IPS DF 6.9 (cell line): Measurements from ENCODE around the gene CORO2B.

Experiments
- DNase-seq: peaks from one replicate; pipeline ENCODE4 v3.0.0-alpha.2; 2013; ENCODE audit warnings: low read depth, low spot score
- H3K27ac ChIP-seq: one replicate; pipeline ENCODE4 v1.5.1; 2013; ENCODE audit warnings: low read length, control low read depth
- H3K27me3 ChIP-seq: 2 replicates; pipeline ENCODE4 v1.6.1; 2013; ENCODE audit warnings: mild to moderate bottlenecking, low read length; ENCODE audit not compliant: control insufficient read depth, insufficient read depth
- H3K36me3 ChIP-seq: 2 replicates; pipeline ENCODE4 v1.6.1; 2013; ENCODE audit warnings: low read length; ENCODE audit not compliant: control insufficient read depth, insufficient read depth
- H3K4me1 ChIP-seq: 2 replicates; pipeline ENCODE4 v1.6.1; 2013; ENCODE audit warnings: low read length; ENCODE audit not compliant: control insufficient read depth, insufficient read depth
- H3K4me3 ChIP-seq: 2 replicates; pipeline ENCODE4 v1.5.1; 2013; ENCODE audit warnings: mild to moderate bottlenecking, low read length
- H3K9me3 ChIP-seq: 2 replicates; pipeline ENCODE4 v1.6.1; 2013; ENCODE audit warnings: low read length, inconsistent platforms; ENCODE audit not compliant: control insufficient read depth, insufficient read depth
- WGBS: extraction: QIAGEN DNeasy Blood & Tissue Kit; methylation state at CpG from one replicate; pipeline ENCODE4 v1.1.7; 2013; ENCODE audit warnings: mixed read lengths, missing lambda C conversion rate; ENCODE audit not compliant: insufficient read length, insufficient coverage; 5-methylcytosine and 5-hydroxymethylcytosine counted together

CORO2B gene

GRCh38 chr15:68729789-68730411, 151.1 kb downstream of the CORO2B start:
- Histone ChIP-seq H3K27me3 (no peaks in the 10 kb centered on the region), H3K9me3 (no peaks in the 10 kb centered on the region), H3K36me3 (no peaks in the 10 kb centered on the region), H3K27ac (no peak overlapping the region), H3K4me3 (no peak overlapping the region), H3K4me1 (no peaks in the 10 kb centered on the region)
- no peak for DNase-seq
- no CpG with 5 or more reads among the region's 8 CpGs for WGBS

DNA sequence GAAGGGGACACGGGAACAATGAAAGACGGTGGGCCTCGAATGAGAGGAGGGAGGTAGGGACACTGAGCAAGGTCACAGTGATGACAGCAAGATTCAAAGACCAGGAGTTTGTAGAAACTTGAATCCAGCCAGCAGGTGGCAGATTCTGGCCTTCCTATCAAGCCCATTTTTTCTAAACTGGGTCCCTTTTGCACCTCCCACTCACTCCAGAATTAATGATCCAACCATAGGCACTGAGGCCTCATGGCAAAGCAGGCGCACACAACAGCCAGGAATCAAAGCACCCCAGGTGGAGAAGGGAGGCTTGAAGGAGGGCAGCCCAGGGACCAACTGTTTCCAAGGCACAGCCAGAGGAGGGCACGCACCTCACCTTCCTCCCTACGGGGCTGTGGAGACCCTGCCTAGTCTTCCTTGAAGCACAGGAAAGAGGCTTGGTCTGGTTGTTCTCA, 151.7 kb downstream of the CORO2B start:
- no CpG with 5 or more reads among the region's 6 CpGs for WGBS
- peak; percentile 31 for DNase-seq
- Histone ChIP-seq H3K4me3 (no peak overlapping the region), H3K4me1 (no peaks in the 10 kb centered on the region), H3K9me3 (no peaks in the 10 kb centered on the region), H3K27me3 (no peaks in the 10 kb centered on the region), H3K27ac (no peak overlapping the region), H3K36me3 (no peaks in the 10 kb centered on the region)

DNA sequence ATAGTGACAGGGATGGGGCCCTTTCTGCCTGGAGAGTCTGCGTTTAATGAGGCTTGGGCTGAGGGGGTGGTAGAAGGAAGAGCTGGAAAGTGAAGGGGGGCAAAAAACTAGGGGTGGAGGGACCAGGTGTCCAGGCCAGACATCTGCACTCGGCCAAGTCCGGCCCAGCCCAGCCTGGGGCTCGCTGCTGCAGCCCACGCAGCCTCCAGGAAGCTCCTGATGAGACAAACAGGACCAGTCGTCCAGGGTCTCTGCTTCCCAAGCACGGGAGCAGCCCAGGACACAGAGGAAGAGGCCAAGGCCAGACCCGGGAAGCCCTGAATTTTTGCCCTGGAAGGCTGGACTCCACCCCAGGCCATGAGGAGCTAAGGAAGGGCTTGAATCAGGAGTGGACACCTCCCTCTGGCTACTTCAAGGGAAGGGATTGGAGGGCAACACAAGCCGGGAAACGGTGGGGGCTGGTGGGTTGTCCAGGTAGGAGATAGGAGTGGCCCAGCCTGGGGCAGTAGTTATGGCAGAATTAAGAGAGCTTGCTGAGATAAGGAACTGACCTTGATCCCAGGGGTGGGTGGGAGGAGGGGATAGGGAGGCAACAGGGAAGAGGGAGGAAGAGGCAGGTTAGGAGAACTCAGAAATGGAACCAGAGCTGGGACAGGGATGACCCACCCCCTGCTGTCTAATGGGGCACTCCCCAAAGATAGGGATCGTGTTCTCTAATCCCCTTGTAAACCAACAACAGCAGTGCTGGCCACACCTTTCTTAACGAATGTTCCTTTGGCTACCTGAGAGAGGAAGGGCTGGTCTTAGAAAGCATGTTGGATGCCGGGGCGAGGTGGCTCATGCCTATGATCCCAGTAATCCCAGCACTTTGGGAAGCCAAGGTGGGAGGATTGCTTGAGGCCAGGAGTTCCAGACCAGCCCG, 152.4 kb downstream of the CORO2B start:
- H3K27ac ChIP-seq, result no peak overlapping the region
- no peaks in the 10 kb centered on the region for H3K9me3 ChIP-seq
- no peaks in the 10 kb centered on the region for H3K27me3 ChIP-seq
- WGBS, result no CpG with 5 or more reads among the region's 15 CpGs
- DNase-seq, result no peak
- no peaks in the 10 kb centered on the region for H3K36me3 ChIP-seq
- H3K4me1 ChIP-seq, result no peaks in the 10 kb centered on the region
- no peak overlapping the region; the same call in 1 of the 2 replicates for H3K4me3 ChIP-seq

DNA sequence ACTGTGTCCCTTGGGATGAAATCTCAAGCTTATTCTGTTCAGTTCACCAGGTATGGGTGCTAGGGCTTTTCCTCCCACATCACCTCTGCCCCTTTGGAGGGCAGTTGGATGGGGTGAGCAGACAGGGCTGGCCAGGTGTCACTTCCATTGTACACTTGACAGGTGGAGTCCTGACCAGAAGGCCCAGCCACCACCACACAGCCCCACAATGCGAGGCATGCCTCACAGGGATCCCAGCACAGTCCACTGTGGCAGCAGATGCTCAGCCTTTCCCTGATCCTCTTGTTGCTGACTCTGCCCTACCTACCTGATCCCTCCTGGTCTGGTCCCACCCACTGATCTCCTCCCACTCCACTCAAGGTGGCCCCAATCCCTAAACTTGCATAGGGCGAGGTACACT, 153.7 kb downstream of the CORO2B start:
- DNase-seq, result no peak
- H3K9me3 ChIP-seq, result no peaks in the 10 kb centered on the region
- no peaks in the 10 kb centered on the region for H3K27me3 ChIP-seq
- H3K36me3 ChIP-seq, result no peaks in the 10 kb centered on the region
- no CpG with 5 or more reads among the region's 2 CpGs for WGBS
- no peaks in the 10 kb centered on the region for H3K4me1 ChIP-seq
- H3K27ac ChIP-seq, result no peak overlapping the region
- no peak overlapping the region for H3K4me3 ChIP-seq

DNA sequence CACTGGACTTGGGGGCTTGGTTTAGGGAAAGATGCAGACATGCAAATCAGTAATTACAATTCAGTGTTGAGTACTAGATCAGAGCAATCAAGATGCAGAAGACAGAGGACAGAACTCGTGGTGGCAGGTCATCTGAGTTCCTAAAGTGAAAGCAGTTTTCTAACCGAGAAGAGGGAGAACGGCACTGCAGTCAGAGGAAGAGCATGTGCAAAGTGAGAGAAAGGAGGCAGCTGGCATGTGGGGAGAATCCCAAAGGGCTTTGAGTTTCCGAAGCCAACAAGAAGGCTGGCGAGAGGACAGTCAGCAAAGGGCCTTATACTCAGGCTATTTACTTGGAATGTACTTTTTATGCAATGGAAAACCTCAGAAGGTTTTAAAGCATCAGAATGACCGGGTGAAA, 154.9 kb downstream of the CORO2B start:
- Histone ChIP-seq H3K36me3 (no peaks in the 10 kb centered on the region), H3K9me3 (no peaks in the 10 kb centered on the region), H3K4me1 (no peaks in the 10 kb centered on the region), H3K27ac (no peak overlapping the region), H3K4me3 (no peak overlapping the region), H3K27me3 (no peaks in the 10 kb centered on the region)
- no peak for DNase-seq
- WGBS, result no CpG with 5 or more reads among the region's 6 CpGs

DNA sequence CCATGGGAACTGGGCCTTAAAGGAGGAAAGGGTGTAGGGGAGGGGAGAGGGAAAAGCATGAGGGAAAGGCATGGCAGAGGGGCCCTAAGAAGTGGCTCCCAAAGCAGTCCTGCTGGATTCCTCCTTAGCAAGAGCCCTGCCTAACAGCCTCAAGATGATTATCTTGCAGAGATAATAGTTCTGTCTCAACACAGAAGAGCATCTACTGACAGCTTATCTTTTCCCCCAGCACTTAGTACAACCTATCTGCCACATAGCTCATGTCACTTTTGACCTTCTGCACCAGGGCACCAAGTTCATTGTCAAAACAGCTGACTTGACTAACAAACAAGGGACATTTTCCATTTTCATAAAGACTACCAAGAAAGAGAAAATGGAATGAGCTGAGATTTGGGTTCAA, 155.6 kb downstream of the CORO2B start:
- Histone ChIP-seq H3K36me3 (no peaks in the 10 kb centered on the region), H3K4me1 (no peaks in the 10 kb centered on the region), H3K27me3 (no peaks in the 10 kb centered on the region), H3K4me3 (no peak overlapping the region), H3K27ac (no peak overlapping the region), H3K9me3 (no peaks in the 10 kb centered on the region)
- no peak for DNase-seq

DNA sequence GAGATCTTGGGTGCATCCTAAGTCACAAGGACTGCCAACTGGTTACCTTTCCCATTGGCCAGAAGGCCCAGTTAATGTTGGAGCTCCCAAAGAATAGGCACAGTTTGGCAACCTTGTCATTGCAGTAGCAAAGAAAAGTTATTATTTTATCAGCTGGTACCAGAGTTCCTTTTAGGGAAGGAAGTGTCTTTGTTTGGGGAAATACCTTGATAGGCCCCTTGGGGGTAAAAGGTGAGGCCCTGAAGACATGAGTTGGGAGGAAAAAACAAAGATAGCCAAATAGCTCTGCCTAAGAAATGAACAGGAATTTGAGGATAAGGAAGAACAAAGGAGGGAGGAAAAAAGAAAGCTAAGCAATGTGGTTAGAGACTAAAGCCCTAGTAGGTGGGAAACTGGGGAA, 156.1 kb downstream of the CORO2B start:
- DNase-seq, result no peak
- Histone ChIP-seq H3K4me3 (no peak overlapping the region), H3K27ac (no peak overlapping the region), H3K36me3 (no peaks in the 10 kb centered on the region), H3K27me3 (no peaks in the 10 kb centered on the region), H3K9me3 (no peaks in the 10 kb centered on the region), H3K4me1 (no peaks in the 10 kb centered on the region)

- no peaks in the 10 kb centered on the region for H3K9me3 ChIP-seq
- no peak overlapping the region for H3K4me3 ChIP-seq
These were observed 156.8 kb downstream of the CORO2B start for GRCh38 chr15:68735610-68736009.

GRCh38 chr15:68739390-68740080, 160.7 kb downstream of the CORO2B start:
- Histone ChIP-seq H3K27me3 (no peaks in the 10 kb centered on the region), H3K4me3 (no peak overlapping the region), H3K36me3 (no peaks in the 10 kb centered on the region), H3K4me1 (no peaks in the 10 kb centered on the region), H3K27ac (no peak overlapping the region), H3K9me3 (no peaks in the 10 kb centered on the region)
- 100% methylated on average over 1 of the region's 6 CpGs for WGBS
- DNase-seq, result no peak

More at GRCh38 chr15:68735610-68736009, 156.8 kb downstream of the CORO2B start:
- Histone ChIP-seq H3K27me3 (no peaks in the 10 kb centered on the region), H3K27ac (no peak overlapping the region), H3K4me1 (no peaks in the 10 kb centered on the region), H3K36me3 (no peaks in the 10 kb centered on the region)
- no peak for DNase-seq

DNA sequence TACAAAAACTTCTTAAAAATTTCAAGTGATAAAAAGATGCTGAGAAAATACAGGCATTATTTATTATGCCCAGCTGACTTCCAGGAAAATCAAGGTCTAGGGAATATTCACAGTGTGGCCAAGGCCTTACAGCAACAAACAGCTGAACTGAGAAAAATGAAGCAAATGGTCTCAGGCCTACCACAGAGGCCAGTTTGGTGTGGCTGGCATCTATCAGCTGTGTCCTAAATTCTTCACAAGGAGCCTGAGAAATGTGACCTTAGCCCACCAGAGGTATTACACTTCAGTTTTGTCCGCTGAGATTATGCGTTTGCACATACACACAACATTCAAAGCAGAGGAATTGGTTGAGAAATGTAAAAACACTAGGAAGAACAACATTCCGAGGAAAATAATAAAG, 164.5 kb downstream of the CORO2B start:
- no CpG with 5 or more reads among the region's 3 CpGs for WGBS
- no peaks in the 10 kb centered on the region for H3K4me1 ChIP-seq
- H3K4me3 ChIP-seq, result no peak overlapping the region
- H3K9me3 ChIP-seq, result no peaks in the 10 kb centered on the region
- H3K36me3 ChIP-seq, result no peaks in the 10 kb centered on the region
- no peak for DNase-seq
- H3K27ac ChIP-seq, result no peak overlapping the region
- no peaks in the 10 kb centered on the region for H3K27me3 ChIP-seq
